B cell (primary cell): ENCODE measurements around the gene PAPSS1. TPM values are rescaled to one million over a fixed set of nuclear protein-coding genes. Genes with fewer than 3 reads are reported as not detected.

ENCODE experiments used
- ATAC-seq: fragments of 200-7000 bp; cut with Tn5 transposase; one replicate; pipeline ENCODE4 v1.10.0; 2021; ENCODE audit warnings: low read depth, mild to moderate bottlenecking, moderate number of reproducible peaks, moderate library complexity
- CTCF ChIA-PET: fragments of 350-600 bp; sonication (Branson Sonifier 250); formaldehyde crosslinking; loops from one replicate; lab custom pipeline; 2021; ENCODE audit warnings: antibody characterized with exemption, inconsistent platforms; lab: Charles Lee
- POLR2A ChIA-PET: fragments of 350-600 bp; sonication (Branson Sonifier 250); formaldehyde crosslinking; loops from one replicate; lab custom pipeline; 2021; ENCODE audit warnings: antibody characterized with exemption; lab: Charles Lee
- DNase-seq: peaks from one replicate; pipeline ENCODE4 v3.0.0; 2013
- H2AFZ ChIP-seq: 2 replicates; pipeline ENCODE4 v1.6.1; 2012; ENCODE audit warnings: mild to moderate bottlenecking, low read depth, low read length; ENCODE audit not compliant: insufficient read depth, poor library complexity, severe bottlenecking
- H3K27ac ChIP-seq, 2 donors: 1 replicate in 1 of 2; 2 replicates in 1 of 2; pipeline ENCODE4 v1.5.1; 2012 to 2013; ENCODE audit warnings: low read length in 2 of 2, mild to moderate bottlenecking in 2 of 2, moderate library complexity in 1 of 2
- H3K27me3 ChIP-seq, 4 experiments: fragments of 200-600 bp in 1 of 4; sonication (generic) in 1 of 4; replicated peaks in 1 of 4; 1 replicate in 2 of 4; 2 replicates in 2 of 4; pipeline versions ENCODE4 v1.6.1 to v1.7.0; 2013 to 2016; ENCODE audit warnings: low read length in 3 of 4, mild to moderate bottlenecking in 2 of 4, mixed read lengths in 1 of 4, moderate library complexity in 1 of 4; ENCODE audit not compliant: insufficient read depth in 4 of 4, control insufficient read depth in 3 of 4; ENCODE audit errors: control extremely low read depth in 1 of 4
- H3K36me3 ChIP-seq, 2 experiments: replicated peaks in 1 of 2; 1 replicate in 1 of 2; 2 replicates in 1 of 2; pipeline versions ENCODE4 v1.6.1 to v1.7.1; 2013; ENCODE audit warnings: low read length in 1 of 2; ENCODE audit not compliant: insufficient read depth in 2 of 2, control insufficient read depth in 1 of 2; ENCODE audit errors: control extremely low read depth in 1 of 2, extremely low read depth in 1 of 2
- H3K4me1 ChIP-seq, 2 donors: fragments of 200-600 bp in 1 of 2; sonication (generic) in 1 of 2; 1 replicate in 1 of 2; 2 replicates in 1 of 2; pipeline versions ENCODE4 v1.5.1 to v1.6.1; 2013 to 2017; ENCODE audit warnings: low read length in 2 of 2; ENCODE audit not compliant: control insufficient read depth in 2 of 2, insufficient read depth in 2 of 2
- H3K4me2 ChIP-seq: replicated peaks from 2 replicates; pipeline ENCODE3; 2012; ENCODE audit warnings: mild to moderate bottlenecking, low read depth, low read length; ENCODE audit not compliant: poor library complexity, severe bottlenecking
- H3K4me3 ChIP-seq, 5 experiments: fragments of 200-600 bp in 1 of 5; sonication (generic) in 1 of 5; 1 replicate in 3 of 5; 2 replicates in 2 of 5; pipeline versions ENCODE4 v1.5.1 to v1.7.0; 2011 to 2016; ENCODE audit warnings: low read length in 4 of 5, mild to moderate bottlenecking in 4 of 5, low read depth in 2 of 5, control low read depth in 1 of 5, moderate library complexity in 1 of 5; ENCODE audit not compliant: insufficient read depth in 1 of 5; ENCODE audit errors: control extremely low read depth in 1 of 5, extremely low read depth in 1 of 5
- H3K79me2 ChIP-seq: fragments of 200-600 bp; sonication (generic); one replicate; pipeline ENCODE4 v1.6.0; 2016; ENCODE audit warnings: low read length; ENCODE audit not compliant: control insufficient read depth, insufficient read depth
- H3K9ac ChIP-seq: fragments of 200-600 bp; sonication (generic); 2 replicates; pipeline ENCODE4 v1.6.1; 2017; ENCODE audit warnings: mild to moderate bottlenecking, low read length, moderate library complexity
- H3K9me3 ChIP-seq, 3 donors: one replicate each; pipeline versions ENCODE4 v1.6.1 to v1.7.1; 2013; ENCODE audit warnings: low read length in 2 of 3; ENCODE audit not compliant: control insufficient read depth in 2 of 3, insufficient read depth in 1 of 3; ENCODE audit errors: control extremely low read depth in 1 of 3
- H4K20me1 ChIP-seq: 2 replicates; pipeline ENCODE4 v1.6.0; 2012; ENCODE audit warnings: mild to moderate bottlenecking, low read length; ENCODE audit not compliant: insufficient read depth, control insufficient read depth, poor library complexity, severe bottlenecking
- H3K27ac Mint-ChIP-seq: one replicate; pipeline ENCODE4 v1.8.0; 2021; ENCODE audit warnings: mixed read lengths
- H3K27me3 Mint-ChIP-seq: one replicate; pipeline ENCODE4 v1.8.0; 2021; ENCODE audit warnings: mixed read lengths
- H3K4me1 Mint-ChIP-seq: one replicate; pipeline ENCODE4 v1.8.0; 2021; ENCODE audit warnings: mixed read lengths
- H3K4me3 Mint-ChIP-seq: one replicate; pipeline ENCODE4 v1.8.0; 2021; ENCODE audit warnings: mixed read lengths
- H3K9me3 Mint-ChIP-seq: one replicate; pipeline ENCODE4 v1.8.0; 2022; ENCODE audit warnings: mixed read lengths; ENCODE audit not compliant: insufficient read depth
- EZH2 ChIP-seq: IDR thresholded peaks from 2 replicates; pipeline ENCODE4 v1.6.1; 2012; ENCODE audit warnings: borderline replicate concordance, low read depth, mild to moderate bottlenecking, moderate library complexity, low read length; ENCODE audit not compliant: insufficient read depth, poor library complexity, severe bottlenecking
- WGBS: methylation state at CpG from one replicate; pipeline ENCODE4 v1.1.5; 2013; ENCODE audit warnings: missing lambda C conversion rate; ENCODE audit not compliant: insufficient coverage; 5-methylcytosine and 5-hydroxymethylcytosine counted together
- intact Hi-C: fragments of 100-400 bp; cut with micrococcal nuclease; formaldehyde crosslinking; loops from one replicate; pipeline ENCODE4 v1.10.0; 2022
- polyA plus RNA-seq: library from polyadenylated mRNA; depleted of rRNA; stranded (reverse); fragments of >200 nt; gene quantifications from 2 replicates; pipeline ENCODE4 v1.2.3, GENCODE V29; 2012
- total RNA-seq, 2 donors: library from RNA; stranded (reverse); fragments of 120-200 nt in 1 of 2; gene quantifications; 1 replicate in 1 of 2; 2 replicates in 1 of 2; pipeline versions ENCODE4 v1.2.3 to v1.2.4, GENCODE V29; 2013 to 2022
- TF ChIP-seq, protein P1 (sequence below): fragments of 200-600 bp; IDR thresholded peaks from one replicate; pipeline ENCODE4 v1.8.0; 2022; ENCODE audit warnings: antibody characterized with exemption, mild to moderate bottlenecking

PAPSS1 gene
- total and polyA plus RNA-seq, 2 donors (not counting 1 experiment from before 2014, with no cell fraction given): 21.4 to 33.9 TPM

DNA sequence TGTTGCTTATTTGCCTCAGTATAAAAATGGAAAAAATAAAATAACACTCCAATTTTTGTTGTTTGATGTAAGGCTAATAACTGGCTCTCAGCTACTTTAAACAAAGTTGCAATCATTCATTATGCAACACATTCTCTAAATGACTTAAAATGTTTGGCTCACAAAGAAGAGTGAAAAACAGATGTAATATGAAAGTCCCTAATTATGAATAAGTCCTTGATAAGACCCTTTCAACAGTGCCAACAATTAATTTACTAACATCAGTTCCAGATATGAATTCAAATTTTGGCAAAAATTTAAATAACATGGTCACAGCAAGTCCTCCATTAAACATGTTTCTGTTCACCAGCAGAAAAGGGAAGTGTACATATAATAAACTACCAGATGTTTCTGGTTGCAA is 69.8 kb downstream of the PAPSS1 start:
- H3K9me3 Mint-ChIP-seq: peaks cover 3% of the 10 kb centered on the region
- no peak overlapping the region for H3K4me2 ChIP-seq
- no peaks in the 10 kb centered on the region for H3K4me1 ChIP-seq
- TF ChIP-seq, protein P1, sequence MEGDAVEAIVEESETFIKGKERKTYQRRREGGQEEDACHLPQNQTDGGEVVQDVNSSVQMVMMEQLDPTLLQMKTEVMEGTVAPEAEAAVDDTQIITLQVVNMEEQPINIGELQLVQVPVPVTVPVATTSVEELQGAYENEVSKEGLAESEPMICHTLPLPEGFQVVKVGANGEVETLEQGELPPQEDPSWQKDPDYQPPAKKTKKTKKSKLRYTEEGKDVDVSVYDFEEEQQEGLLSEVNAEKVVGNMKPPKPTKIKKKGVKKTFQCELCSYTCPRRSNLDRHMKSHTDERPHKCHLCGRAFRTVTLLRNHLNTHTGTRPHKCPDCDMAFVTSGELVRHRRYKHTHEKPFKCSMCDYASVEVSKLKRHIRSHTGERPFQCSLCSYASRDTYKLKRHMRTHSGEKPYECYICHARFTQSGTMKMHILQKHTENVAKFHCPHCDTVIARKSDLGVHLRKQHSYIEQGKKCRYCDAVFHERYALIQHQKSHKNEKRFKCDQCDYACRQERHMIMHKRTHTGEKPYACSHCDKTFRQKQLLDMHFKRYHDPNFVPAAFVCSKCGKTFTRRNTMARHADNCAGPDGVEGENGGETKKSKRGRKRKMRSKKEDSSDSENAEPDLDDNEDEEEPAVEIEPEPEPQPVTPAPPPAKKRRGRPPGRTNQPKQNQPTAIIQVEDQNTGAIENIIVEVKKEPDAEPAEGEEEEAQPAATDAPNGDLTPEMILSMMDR: no peak
- TF ChIP-seq EZH2: no peak
- ChIA-PET POLR2A (no interaction called here), CTCF (no interaction called here)
- peaks cover 17 to 63% of the 10 kb centered on the region in 2 experiments for H3K36me3 ChIP-seq
- H3K9me3 ChIP-seq: peaks cover 0 to 17% (median 7%) of the 10 kb centered on the region in 3 donors
- no peak overlapping the region for H3K9ac ChIP-seq
- ATAC-seq: no peak
- no peak overlapping the region for H3K4me3 ChIP-seq
- H3K27ac Mint-ChIP-seq: no peak overlapping the region
- H3K27me3 Mint-ChIP-seq: no peaks in the 10 kb centered on the region
- peaks cover 4% of the 10 kb centered on the region for H3K4me1 Mint-ChIP-seq
- no peaks in the 10 kb centered on the region for H3K27me3 ChIP-seq
- no peak overlapping the region for H3K4me3 Mint-ChIP-seq
- DNase-seq: no peak
- no peak overlapping the region for H2AFZ ChIP-seq
- no peaks in the 10 kb centered on the region for H4K20me1 ChIP-seq
- H3K27ac ChIP-seq: no peak overlapping the region
- H3K79me2 ChIP-seq: no peaks in the 10 kb centered on the region
- intact Hi-C loops: no loop called here

DNA sequence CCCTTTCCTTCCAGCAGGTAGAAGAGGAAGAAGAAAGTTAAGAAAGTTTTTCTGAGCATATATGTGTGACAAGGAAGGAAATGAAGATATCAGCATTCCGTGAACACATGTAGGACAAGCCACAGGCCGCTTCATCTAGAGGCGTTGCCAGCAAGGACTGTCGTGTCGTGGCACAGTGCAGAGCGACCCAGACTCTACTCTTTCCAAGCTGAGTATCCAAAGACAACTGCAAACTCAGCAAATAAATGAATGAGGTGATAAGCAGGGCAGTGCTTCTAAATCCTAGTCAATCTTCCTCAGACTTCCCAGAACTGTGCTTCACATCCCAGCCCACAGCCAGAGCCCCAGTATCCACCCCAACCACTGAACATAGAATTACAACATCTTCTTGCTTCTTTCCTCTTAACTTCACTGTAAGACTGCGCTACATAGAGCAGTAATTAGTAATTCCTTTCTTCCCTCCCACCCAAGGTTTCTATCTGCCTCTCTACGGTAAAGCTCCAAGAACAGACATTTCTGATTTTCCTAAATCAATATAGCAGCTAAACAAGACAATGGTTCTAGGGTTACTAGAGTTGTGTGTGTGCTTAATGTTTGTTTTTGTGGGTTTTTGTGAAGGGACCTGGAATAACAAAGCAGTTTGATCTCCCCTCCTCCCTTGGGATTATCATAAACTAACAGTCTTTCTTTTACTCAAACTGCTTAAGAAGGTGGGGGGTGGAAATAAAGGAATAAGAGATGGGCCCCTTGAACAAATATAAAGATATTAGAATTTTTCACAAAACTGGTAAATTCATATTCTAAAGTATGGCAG is 71.6 kb downstream of the PAPSS1 start:
- CTCF ChIA-PET: no interaction called here
- H3K27me3 Mint-ChIP-seq: no peaks in the 10 kb centered on the region
- intact Hi-C loops: no loop called here
- peaks cover 16 to 63% of the 10 kb centered on the region in 2 experiments for H3K36me3 ChIP-seq
- DNase-seq (no peak), ATAC-seq (no peak)
- H3K9me3 Mint-ChIP-seq: peaks cover 3% of the 10 kb centered on the region
- peaks cover 4% of the 10 kb centered on the region for H3K4me1 Mint-ChIP-seq
- no peak overlapping the region for H3K4me3 Mint-ChIP-seq
- POLR2A ChIA-PET: no interaction called here
- H3K27ac Mint-ChIP-seq: no peak overlapping the region
- H2AFZ ChIP-seq: no peak overlapping the region
- H3K27ac ChIP-seq: no peak overlapping the region
- no peaks in the 10 kb centered on the region for H3K79me2 ChIP-seq
- H3K4me2 ChIP-seq: no peak overlapping the region
- H3K4me3 ChIP-seq: no peak overlapping the region
- TF ChIP-seq EZH2: no peak
- TF ChIP-seq, protein P1: no peak
- no peaks in the 10 kb centered on the region for H3K4me1 ChIP-seq
- no peak overlapping the region for H3K9ac ChIP-seq
- H3K27me3 ChIP-seq: no peaks in the 10 kb centered on the region
- WGBS: 88% methylated on average over 7 of the region's 8 CpGs
- H3K9me3 ChIP-seq: peaks cover 0 to 17% (median 7%) of the 10 kb centered on the region in 3 donors
- H4K20me1 ChIP-seq: no peaks in the 10 kb centered on the region
